SKM-1 (cell line): ENCODE data around the gene PAH.
"Not testable (repeated sequence)": the region's sequence is repeated elsewhere in the genome, so short reads cannot be mapped to it uniquely, and the experiment has no call there.

ENCODE experiments used
- DNase-seq: peaks from one replicate; lab custom pipeline; 2025; ENCODE audit not compliant: unreplicated experiment; lab: John Stamatoyannopoulos, UW

PAH gene

GRCh38 chr12:102833687-102834441 is 83.2 kb downstream of the PAH start:
- no peak for DNase-seq

GRCh38 chr12:102832826-102833225 is 84.2 kb downstream of the PAH start:
- not testable (repeated sequence) for DNase-seq

- DNase-seq, result no peak
Measured at GRCh38 chr12:102824218-102824835, 92.7 kb downstream of the PAH start.

- no peak for DNase-seq
Measured at GRCh38 chr12:102821149-102821548, 95.9 kb downstream of the PAH start.

GRCh38 chr12:102816816-102817434 is 100.1 kb downstream of the PAH start:
- DNase-seq, result no peak

GRCh38 chr12:102814691-102815367 is 102.2 kb downstream of the PAH start:
- DNase-seq, result no peak

- DNase-seq, result no peak
Measured at GRCh38 chr12:102812344-102812743, 104.7 kb downstream of the PAH start.

GRCh38 chr12:102811110-102811737 is 105.8 kb downstream of the PAH start:
- no peak for DNase-seq

GRCh38 chr12:102808412-102808811 is 108.6 kb downstream of the PAH start:
- DNase-seq, result no peak

GRCh38 chr12:102806592-102806991 is 110.5 kb downstream of the PAH start:
- no peak for DNase-seq

GRCh38 chr12:102806110-102806509 is 110.9 kb downstream of the PAH start:
- no peak for DNase-seq

GRCh38 chr12:102800565-102800964 is 116.5 kb downstream of the PAH start:
- DNase-seq, result no peak

- DNase-seq, result no peak
Measured at GRCh38 chr12:102799229-102799628, 117.8 kb downstream of the PAH start.

- DNase-seq, result no peak
Measured at GRCh38 chr12:102797528-102797927, 119.5 kb downstream of the PAH start.

- no peak for DNase-seq
Measured at GRCh38 chr12:102793921-102794320, 123.1 kb downstream of the PAH start.
